ENCODE data around the gene HNRNPA1L2.
"Not testable (repeated sequence)": the region's sequence is repeated elsewhere in the genome, so short reads cannot be mapped to it uniquely, and the experiment has no call there.

HNRNPA1L2 gene

DNA sequence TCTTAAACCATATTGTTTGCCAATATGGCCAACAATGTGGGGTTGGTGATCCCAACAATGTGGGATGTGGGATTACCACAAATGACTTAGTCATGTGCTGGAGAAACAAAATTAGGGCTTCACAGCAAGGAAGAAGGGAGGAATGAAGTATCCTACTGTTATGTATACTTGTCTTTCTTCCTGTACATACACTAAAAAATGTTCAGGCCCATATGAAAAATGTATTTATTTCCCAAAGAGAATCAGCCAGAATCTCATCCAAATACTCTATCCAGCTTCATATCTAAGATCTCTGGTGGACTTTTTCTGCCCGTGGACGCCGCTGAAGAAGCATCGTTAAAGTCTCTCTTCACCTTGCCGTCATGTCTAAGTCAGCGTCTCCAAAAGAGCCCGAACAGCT is at the start of gene HNRNPA1L2:
Gene HNRNPA1L2 (plus strand): TSS at position 301 of the 400 bp plus-strand sequence. CDS start 62 bp downstream, at position 363.
- DNase-seq (ENCODE audit: extremely low read depth in 1 of 2, low read depth in 1 of 2): no peak

DNA sequence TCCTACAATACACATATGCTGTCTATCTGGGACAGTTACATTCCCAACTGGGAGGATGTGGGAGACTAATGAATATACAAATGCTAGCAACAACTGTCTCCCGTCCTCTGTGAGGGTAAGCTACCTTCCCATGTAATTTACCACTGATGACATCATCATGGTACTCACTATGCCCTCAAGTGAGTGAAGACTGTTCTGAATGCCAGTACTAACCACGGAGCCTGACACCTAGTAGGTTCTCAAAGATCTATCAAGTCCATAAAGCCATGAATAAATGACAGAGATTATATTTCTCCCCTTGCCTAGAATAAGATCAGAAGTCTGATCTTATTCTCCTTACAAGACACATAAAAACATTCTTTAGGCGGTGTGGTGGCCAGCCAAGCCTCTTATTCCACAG is 49.1 kb upstream of the HNRNPA1L2 start:
- DNase-seq (ENCODE audit: extremely low read depth in 1 of 2, low read depth in 1 of 2): not testable (repeated sequence)

- DNase-seq (ENCODE audit: extremely low read depth in 1 of 2, low read depth in 1 of 2): not testable (repeated sequence)
Measured at GRCh38 chr13:52593812-52594211, 48.4 kb upstream of the HNRNPA1L2 start.

DNA sequence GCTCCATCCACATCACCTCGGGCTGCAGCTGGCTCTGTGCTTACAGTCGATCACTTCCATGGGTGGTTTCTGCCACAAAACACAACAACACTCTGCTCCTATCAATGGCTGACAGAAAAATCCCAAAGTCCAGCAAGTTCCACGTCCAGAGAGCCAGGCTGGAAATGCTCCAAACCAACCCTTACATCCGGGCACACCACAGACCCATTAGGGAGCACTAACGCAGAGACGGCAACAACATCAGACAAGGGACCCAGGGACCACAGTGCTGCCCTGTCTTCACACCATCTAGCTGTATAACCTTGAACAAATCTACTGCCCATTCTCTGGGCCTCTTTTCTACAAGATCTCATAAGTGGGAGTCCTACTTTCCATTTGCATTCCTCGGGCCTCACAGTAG is 47.9 kb upstream of the HNRNPA1L2 start:
- DNase-seq (ENCODE audit: extremely low read depth in 1 of 2, low read depth in 1 of 2): not testable (repeated sequence)

- no peak for DNase-seq (ENCODE audit: extremely low read depth in 1 of 2, low read depth in 1 of 2)
Measured at GRCh38 chr13:52597676-52598075, 44.6 kb upstream of the HNRNPA1L2 start.

DNA sequence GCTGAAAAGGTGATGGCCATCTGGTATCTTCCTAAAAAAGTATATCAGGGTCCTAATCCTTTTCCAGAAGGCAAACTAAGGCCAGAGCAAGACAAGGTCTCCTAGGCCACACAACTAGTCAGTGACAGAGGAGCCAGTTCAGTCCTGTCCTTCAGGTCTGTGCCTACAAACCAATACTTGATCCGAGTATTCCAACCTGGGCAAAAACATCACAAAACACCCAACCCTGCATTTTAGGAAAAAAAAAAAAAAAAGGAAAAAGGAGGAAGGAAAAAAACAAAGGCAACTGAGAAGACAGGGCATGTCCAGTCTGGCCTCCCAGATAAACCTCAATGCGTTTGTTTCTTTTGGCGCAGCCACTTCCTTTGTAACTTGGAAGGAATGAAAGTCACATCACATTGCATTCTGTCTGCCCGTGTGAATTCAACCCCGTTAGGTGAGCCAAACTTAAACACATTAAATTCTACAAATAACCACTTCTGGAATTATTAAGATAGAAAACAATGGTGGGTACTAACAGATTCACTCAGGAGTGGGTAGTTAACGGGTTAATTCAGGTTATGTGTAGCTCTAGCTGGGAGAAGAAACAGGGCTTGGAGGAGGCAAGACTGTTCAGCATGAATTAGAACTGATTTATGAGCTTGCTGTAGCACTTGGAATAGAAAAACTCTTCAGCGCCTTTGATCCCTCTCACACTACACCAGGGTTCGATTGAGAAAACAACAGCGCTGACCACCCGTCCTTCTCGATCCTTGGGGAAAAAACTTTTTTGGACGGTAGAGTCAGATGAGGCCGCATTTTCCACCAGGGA is 43.0 kb upstream of the HNRNPA1L2 start:
- DNase-seq (ENCODE audit: extremely low read depth in 1 of 2, low read depth in 1 of 2): no peak

GRCh38 chr13:52599848-52600603 is 42.2 kb upstream of the HNRNPA1L2 start:
- DNase-seq (ENCODE audit: extremely low read depth in 1 of 2, low read depth in 1 of 2): no peak

GRCh38 chr13:52600666-52601065 is 41.6 kb upstream of the HNRNPA1L2 start:
- DNase-seq (ENCODE audit: extremely low read depth in 1 of 2, low read depth in 1 of 2): no peak

DNA sequence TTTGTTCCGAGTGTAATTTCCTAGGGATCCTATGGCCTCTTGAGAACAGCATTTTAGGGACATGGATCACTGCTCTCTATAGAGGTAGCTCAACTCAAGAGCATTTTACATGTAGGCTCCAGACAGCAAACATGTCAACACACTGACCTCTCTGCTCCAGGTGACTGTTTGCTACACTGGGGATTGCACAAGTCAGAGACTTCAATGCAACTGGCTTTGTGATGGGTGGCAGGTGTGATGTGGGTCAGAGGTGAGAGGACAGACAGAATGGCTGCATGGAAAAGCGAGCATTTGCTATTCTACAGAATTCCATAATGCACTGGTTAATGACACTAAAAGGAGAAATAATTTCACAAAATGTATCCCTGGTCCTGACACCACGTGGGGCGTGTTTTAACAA is 38.9 kb upstream of the HNRNPA1L2 start:
- not testable (repeated sequence) for DNase-seq (ENCODE audit: extremely low read depth in 1 of 2, low read depth in 1 of 2)

DNA sequence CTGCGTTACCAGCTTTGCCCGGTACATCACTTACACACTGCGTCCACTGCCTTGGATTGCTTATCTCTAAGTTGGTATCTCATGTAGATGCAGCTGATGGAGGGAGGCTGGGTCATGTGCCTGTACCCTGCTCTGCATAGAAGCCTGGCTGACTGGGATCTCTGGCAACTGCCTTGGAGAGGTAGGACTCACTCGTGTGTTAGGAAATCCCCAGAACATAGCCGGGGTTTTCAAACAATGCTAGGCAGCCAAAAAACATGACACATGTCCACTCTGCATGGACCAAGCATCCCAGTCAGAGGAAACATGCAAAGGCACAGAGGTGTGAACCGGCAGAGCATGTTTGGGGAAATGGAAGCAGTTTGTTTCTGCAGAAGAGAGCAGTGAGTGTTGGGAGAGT is 36.1 kb upstream of the HNRNPA1L2 start:
- DNase-seq (ENCODE audit: extremely low read depth in 1 of 2, low read depth in 1 of 2): not testable (repeated sequence)

GRCh38 chr13:52606795-52607194 is 35.4 kb upstream of the HNRNPA1L2 start:
- not testable (repeated sequence) for DNase-seq (ENCODE audit: extremely low read depth in 1 of 2, low read depth in 1 of 2)

- DNase-seq (ENCODE audit: extremely low read depth in 1 of 2, low read depth in 1 of 2): not testable (repeated sequence)
Measured at GRCh38 chr13:52608184-52608583, 34.0 kb upstream of the HNRNPA1L2 start.

GRCh38 chr13:52609013-52609606 is 33.1 kb upstream of the HNRNPA1L2 start:
- DNase-seq (ENCODE audit: extremely low read depth in 1 of 2, low read depth in 1 of 2): not testable (repeated sequence)

DNA sequence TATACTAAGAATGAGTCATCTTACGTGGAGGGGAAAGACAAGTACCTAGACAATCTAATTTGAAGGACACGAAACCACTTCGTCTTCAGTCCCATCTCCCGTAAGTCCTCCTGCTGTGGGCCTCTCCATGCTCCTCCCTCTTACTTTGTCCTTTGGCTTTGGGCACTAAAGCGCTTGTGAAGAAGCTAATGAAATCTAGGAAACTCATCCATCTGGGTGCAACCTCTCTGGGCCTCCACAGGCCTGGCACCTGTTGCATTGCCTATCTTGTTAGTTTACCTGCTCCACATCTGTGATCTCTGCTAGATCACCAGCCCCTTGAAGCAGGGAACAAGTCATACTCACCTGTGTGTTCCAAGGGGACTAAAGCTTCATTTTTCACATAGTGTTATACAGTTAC is 32.1 kb upstream of the HNRNPA1L2 start:
- DNase-seq (ENCODE audit: extremely low read depth in 1 of 2, low read depth in 1 of 2): not testable (repeated sequence)

DNA sequence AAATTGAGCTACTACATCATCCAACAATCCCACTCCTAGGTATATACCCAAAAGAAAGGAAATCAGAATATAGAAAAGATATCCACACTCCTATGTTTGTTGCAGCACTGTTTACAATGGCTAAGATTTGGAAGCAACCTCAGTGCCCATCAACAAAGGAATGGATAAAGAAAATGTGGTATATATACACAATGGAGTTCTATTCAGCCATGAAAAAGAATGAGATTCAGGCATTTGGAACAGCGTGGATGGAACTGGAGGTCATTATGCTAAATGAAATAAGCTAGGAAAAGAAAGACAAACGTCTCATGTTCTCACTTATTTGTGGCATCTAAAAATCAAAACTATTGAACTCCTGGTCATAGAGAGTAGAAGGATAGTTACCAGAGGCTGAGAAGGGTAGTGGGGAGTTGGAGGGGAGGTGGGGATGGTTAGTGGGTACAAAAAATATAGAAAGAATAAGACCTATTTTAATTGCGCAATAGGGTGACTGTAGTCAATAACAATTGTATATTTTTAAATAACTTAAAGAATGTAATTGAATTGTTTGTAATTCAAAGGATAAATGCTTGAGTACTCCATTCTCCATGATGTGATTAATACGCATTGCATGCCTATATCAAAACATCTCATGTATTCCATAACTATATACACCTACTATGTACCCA is 27.0 kb upstream of the HNRNPA1L2 start:
- DNase-seq (ENCODE audit: extremely low read depth in 1 of 2, low read depth in 1 of 2): no peak

DNA sequence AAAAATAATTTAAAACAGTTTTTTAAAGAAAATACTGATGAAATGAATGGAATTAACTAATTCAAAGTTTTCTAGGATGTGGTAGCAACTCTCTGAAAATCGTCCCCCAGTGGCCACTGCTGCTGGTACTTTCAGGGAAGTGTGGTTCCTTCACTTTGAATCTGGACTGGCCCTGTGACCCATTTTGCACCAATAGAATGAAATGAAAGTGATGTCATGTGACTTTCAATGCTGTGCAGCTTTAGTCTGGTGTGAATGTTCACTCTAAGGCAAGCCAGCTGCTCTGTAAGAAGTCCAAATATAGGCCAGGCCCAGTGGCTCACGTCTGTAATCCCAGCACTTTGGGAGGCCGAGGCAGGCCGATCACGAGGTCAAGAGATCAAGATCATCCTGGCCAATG is 26.4 kb upstream of the HNRNPA1L2 start:
- DNase-seq (ENCODE audit: extremely low read depth in 1 of 2, low read depth in 1 of 2): no peak

DNA sequence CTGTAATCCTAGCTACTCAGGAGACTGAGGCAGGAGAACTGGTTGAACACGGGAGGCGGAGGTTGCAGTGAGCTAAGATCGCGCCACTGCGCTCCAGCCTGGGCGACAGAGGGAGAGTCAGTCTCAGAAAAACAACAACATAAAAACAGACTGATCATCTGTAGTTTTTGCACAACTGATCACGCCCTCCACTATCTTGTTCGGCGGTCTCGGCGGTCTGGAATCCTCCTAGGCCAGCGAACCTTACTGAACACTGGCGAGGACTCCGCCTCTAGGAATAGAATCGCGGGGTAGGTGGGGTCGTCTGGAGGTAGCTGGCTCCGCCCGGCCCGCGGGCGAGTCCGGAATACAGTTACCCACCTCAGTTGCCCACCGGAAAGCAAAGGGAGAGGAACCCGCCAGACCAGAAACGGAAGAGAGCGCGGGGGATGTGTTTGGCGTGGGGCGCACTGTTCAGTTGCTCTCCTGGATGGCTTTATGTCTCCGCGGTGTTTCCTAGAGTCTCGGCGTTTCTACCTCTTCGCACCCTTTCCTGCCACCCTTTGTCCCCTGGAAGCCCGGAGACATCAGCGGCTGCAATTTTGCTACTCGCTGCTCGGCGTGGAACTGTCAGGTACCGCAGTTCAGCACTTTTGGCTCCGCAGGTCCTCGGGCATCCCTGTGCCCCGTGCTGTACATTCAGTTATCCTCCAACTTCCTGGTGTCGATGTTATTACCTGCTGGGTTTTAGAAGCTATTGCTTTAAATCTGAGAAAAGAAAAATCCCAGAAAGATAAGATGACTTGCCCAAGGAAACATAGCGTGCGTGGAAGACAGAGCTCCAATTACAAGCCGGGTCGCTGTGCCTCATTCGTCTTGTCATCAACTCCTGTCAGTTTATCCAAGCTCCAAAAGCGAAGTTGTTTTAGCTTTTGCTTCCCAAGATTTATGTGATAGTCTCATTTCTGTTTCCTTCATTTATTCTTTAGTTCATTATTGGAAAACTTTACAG is 24.9 kb upstream of the HNRNPA1L2 start:
- DNase-seq (ENCODE audit: extremely low read depth in 1 of 2, low read depth in 1 of 2): peak; percentile 68 to 76

- not testable (repeated sequence) for DNase-seq (ENCODE audit: extremely low read depth in 1 of 2, low read depth in 1 of 2)
Measured at GRCh38 chr13:52631083-52631690, 11.0 kb upstream of the HNRNPA1L2 start.

GRCh38 chr13:52638666-52639328 is 3.4 kb upstream of the HNRNPA1L2 start:
- DNase-seq (ENCODE audit: extremely low read depth in 1 of 2, low read depth in 1 of 2): no peak
